GM19455 (cell line): Measurements from ENCODE around the gene PIGU.
"Not testable (repeated sequence)": the region's sequence is repeated elsewhere in the genome, so short reads cannot be mapped to it uniquely, and the experiment has no call there.

Experiments
- ATAC-seq: cut with Tn5 transposase; IDR thresholded peaks from one replicate; pipeline ENCODE4 v1.9.1; 2021; ENCODE audit not compliant: unreplicated experiment

The PIGU gene

GRCh38 chr20:34624629-34625028 lies 52.3 kb downstream of the PIGU start:
- no peak for ATAC-seq

GRCh38 chr20:34622821-34623451 lies 54.0 kb downstream of the PIGU start:
- ATAC-seq = no peak

- no peak for ATAC-seq
Measured at GRCh38 chr20:34621383-34622367, 55.2 kb downstream of the PIGU start.

- no peak for ATAC-seq
Measured at GRCh38 chr20:34621036-34621343, 55.9 kb downstream of the PIGU start.

- ATAC-seq = no peak
Measured at GRCh38 chr20:34618676-34619075, 58.2 kb downstream of the PIGU start.

GRCh38 chr20:34616913-34617312 lies 60.0 kb downstream of the PIGU start:
- not testable (repeated sequence) for ATAC-seq

GRCh38 chr20:34615477-34615876 lies 61.4 kb downstream of the PIGU start:
- no peak for ATAC-seq

GRCh38 chr20:34611976-34612375 lies 64.9 kb downstream of the PIGU start:
- not testable (repeated sequence) for ATAC-seq

GRCh38 chr20:34607066-34607465 lies 69.8 kb downstream of the PIGU start:
- ATAC-seq = no peak

- ATAC-seq = no peak
Measured at GRCh38 chr20:34604980-34605788, 71.7 kb downstream of the PIGU start.

- no peak for ATAC-seq
Measured at GRCh38 chr20:34600892-34601653, 75.8 kb downstream of the PIGU start.

- ATAC-seq = no peak
Measured at GRCh38 chr20:34595377-34596184, 81.3 kb downstream of the PIGU start.

GRCh38 chr20:34586488-34587163 lies 90.3 kb downstream of the PIGU start:
- no peak for ATAC-seq

- ATAC-seq = no peak
Measured at GRCh38 chr20:34585019-34585418, 91.9 kb downstream of the PIGU start.

- no peak for ATAC-seq
Measured at GRCh38 chr20:34583544-34583943, 93.3 kb downstream of the PIGU start.

GRCh38 chr20:34582911-34583310 lies 94.0 kb downstream of the PIGU start:
- no peak for ATAC-seq

GRCh38 chr20:34582221-34582620 lies 94.7 kb downstream of the PIGU start:
- no peak for ATAC-seq

GRCh38 chr20:34581341-34582184 lies 95.3 kb downstream of the PIGU start:
- ATAC-seq = no peak
